LNCaP clone FGC (cell line): Measurements from ENCODE around the gene CEP76.

ENCODE experiments used
- DNase-seq: peaks from one replicate; pipeline ENCODE4 v3.0.0-alpha.2; 2011; ENCODE audit warnings: low read depth
- H3K4me3 ChIP-seq: 2 replicates; pipeline ENCODE4 v1.5.1; 2011; ENCODE audit warnings: mild to moderate bottlenecking, low read depth, low read length, control low read depth
- CTCF ChIP-seq: IDR thresholded peaks from 2 replicates; pipeline ENCODE4 v1.5.1; 2012; ENCODE audit warnings: mild to moderate bottlenecking; ENCODE audit not compliant: control insufficient read depth, insufficient read depth; ENCODE audit errors: extremely low read depth

Gene CEP76

GRCh38 chr18:12749121-12749520, 46.6 kb upstream of the CEP76 start:
- no peak for DNase-seq
- no peak for TF ChIP-seq CTCF
- H3K4me3 ChIP-seq: no peak overlapping the region

- no peak overlapping the region for H3K4me3 ChIP-seq
- TF ChIP-seq CTCF: no peak
- DNase-seq: no peak
These were observed 46.1 kb upstream of the CEP76 start for GRCh38 chr18:12748671-12749070.

GRCh38 chr18:12747530-12748315, 45.2 kb upstream of the CEP76 start:
- no peak for DNase-seq
- no peak for TF ChIP-seq CTCF

GRCh38 chr18:12745095-12745795, 42.7 kb upstream of the CEP76 start:
- no peak overlapping the region for H3K4me3 ChIP-seq
- TF ChIP-seq CTCF: no peak
- no peak for DNase-seq

More at GRCh38 chr18:12747530-12748315, 45.2 kb upstream of the CEP76 start:
- H3K4me3 ChIP-seq: no peak overlapping the region

- peak; percentile 76 for TF ChIP-seq CTCF
- peak; percentile 33 for DNase-seq
- no peak overlapping the region for H3K4me3 ChIP-seq
These were observed 41.6 kb upstream of the CEP76 start for GRCh38 chr18:12744103-12744502.

- TF ChIP-seq CTCF: no peak
- DNase-seq: no peak
- H3K4me3 ChIP-seq: no peak overlapping the region
These were observed 39.9 kb upstream of the CEP76 start for GRCh38 chr18:12742453-12742852.
